SU-DHL-6 (cell line): ENCODE results near the gene ERAL1.

ENCODE experiments used
- H2AFZ ChIP-seq: fragments of 200-600 bp; sonication (generic); 2 replicates; pipeline ENCODE4 v1.6.1; 2014; ENCODE audit warnings: low read depth, mild to moderate bottlenecking, moderate library complexity, mixed read lengths, antibody characterized with exemption, low read length; ENCODE audit not compliant: severe bottlenecking
- H3F3A ChIP-seq: fragments of 200-600 bp; shearing (Covaris generic); 2 replicates; pipeline ENCODE4 v1.6.0; 2016; ENCODE audit warnings: antibody characterized with exemption, mild to moderate bottlenecking; ENCODE audit not compliant: insufficient read depth
- H3K27ac ChIP-seq: fragments of 200-600 bp; sonication (generic); 2 replicates; pipeline ENCODE4 v1.5.1; 2016; ENCODE audit warnings: low read depth, mild to moderate bottlenecking, low read length, moderate library complexity, mixed read lengths
- H3K27me3 ChIP-seq: fragments of 200-600 bp; sonication (generic), shearing (Covaris generic); 2 replicates; pipeline ENCODE4 v1.6.0; 2014; ENCODE audit warnings: mild to moderate bottlenecking, low read length
- H3K36me3 ChIP-seq: fragments of 200-600 bp; sonication (generic); 2 replicates; pipeline ENCODE4 v1.6.1; 2014; ENCODE audit warnings: mild to moderate bottlenecking, low read length, mixed read lengths
- H3K4me2 ChIP-seq: fragments of 300-600, 200-600 bp; shearing (Covaris generic), sonication (generic); 2 replicates; pipeline ENCODE4 v1.6.0; 2014; ENCODE audit warnings: low read length, low read depth, mild to moderate bottlenecking; ENCODE audit not compliant: poor library complexity, severe bottlenecking
- H3K4me3 ChIP-seq: fragments of 200-600 bp; sonication (generic); 2 replicates; pipeline ENCODE4 v1.5.1; 2014; ENCODE audit warnings: antibody characterized with exemption, low read length, mild to moderate bottlenecking, mixed read lengths; ENCODE audit not compliant: insufficient read depth, poor library complexity, severe bottlenecking
- H3K79me2 ChIP-seq: fragments of 200-600 bp; sonication (generic); 2 replicates; pipeline ENCODE4 v1.6.1; 2014; ENCODE audit warnings: mild to moderate bottlenecking, low read length, moderate library complexity; ENCODE audit not compliant: insufficient read depth
- H3K9ac ChIP-seq: fragments of 200-600 bp; sonication (generic); 2 replicates; pipeline ENCODE4 v1.7.0; 2014; ENCODE audit warnings: mild to moderate bottlenecking, low read length
- H3K9me2 ChIP-seq: fragments of 200-600 bp; sonication (generic); replicated peaks from 2 replicates; pipeline ENCODE4 v1.6.1; 2014; ENCODE audit warnings: low read length; ENCODE audit not compliant: insufficient read depth
- H3K9me3 ChIP-seq: fragments of 200-600 bp; sonication (generic); 2 replicates; pipeline ENCODE4 v1.6.1; 2014; ENCODE audit warnings: low read length, mixed read lengths; ENCODE audit not compliant: insufficient read depth
- H4K20me1 ChIP-seq: fragments of 200-600 bp; sonication (generic); 2 replicates; pipeline ENCODE4 v1.6.1; 2014; ENCODE audit warnings: low read depth, mild to moderate bottlenecking, antibody characterized with exemption, low read length, moderate library complexity, mixed read lengths
- CTCF ChIP-seq: fragments of 200-600 bp; sonication (generic); IDR thresholded peaks from one replicate; pipeline ENCODE4 v1.5.1; 2017; ENCODE audit warnings: antibody characterized with exemption, mild to moderate bottlenecking, low read length, moderate library complexity; ENCODE audit not compliant: insufficient read depth, poor library complexity, severe bottlenecking
- EZH2phosphoT487 ChIP-seq: fragments of 200-600 bp; sonication (generic), shearing (Covaris generic); conservative IDR thresholded peaks from 2 replicates; pipeline ENCODE4 v1.6.1; 2018; ENCODE audit warnings: mild to moderate bottlenecking, antibody characterized with exemption, low read length, moderate library complexity, mixed read lengths

The ERAL1 gene

GRCh38 chr17:28907709-28908475 lies 53.1 kb downstream of the ERAL1 start:
- no peak overlapping the region for H3K9ac ChIP-seq
- H3K27me3 ChIP-seq = no peaks in the 10 kb centered on the region
- no peaks in the 10 kb centered on the region for H3K9me3 ChIP-seq
- H3K4me2 ChIP-seq = no peak overlapping the region
- H3K27ac ChIP-seq = no peak overlapping the region
- peaks cover 21% of the 10 kb centered on the region; the same call in 1 of the 2 replicates for H3K36me3 ChIP-seq
- no peak overlapping the region for H3K4me3 ChIP-seq
- no peak overlapping the region for H2AFZ ChIP-seq
- H4K20me1 ChIP-seq = no peaks in the 10 kb centered on the region
- no peak for TF ChIP-seq CTCF
- no peak for TF ChIP-seq EZH2phosphoT487
- no peaks in the 10 kb centered on the region for H3K9me2 ChIP-seq
- H3K79me2 ChIP-seq = no peaks in the 10 kb centered on the region
- H3F3A ChIP-seq = peaks cover 20% of the 10 kb centered on the region

- Histone ChIP-seq H4K20me1 (no peaks in the 10 kb centered on the region), H3K36me3 (peaks cover 21% of the 10 kb centered on the region; the same call in 1 of the 2 replicates), H3F3A (peaks cover 20% of the 10 kb centered on the region), H3K27me3 (no peaks in the 10 kb centered on the region), H3K79me2 (no peaks in the 10 kb centered on the region), H3K4me3 (no peak overlapping the region), H3K27ac (no peak overlapping the region), H3K9me2 (no peaks in the 10 kb centered on the region), H3K9ac (no peak overlapping the region), H2AFZ (no peak overlapping the region), H3K4me2 (no peak overlapping the region), H3K9me3 (no peaks in the 10 kb centered on the region)
- no peak for TF ChIP-seq CTCF
- no peak for TF ChIP-seq EZH2phosphoT487
These were observed 53.9 kb downstream of the ERAL1 start for GRCh38 chr17:28908640-28909167.

GRCh38 chr17:28910534-28910933 lies 55.7 kb downstream of the ERAL1 start:
- TF ChIP-seq EZH2phosphoT487 = no peak
- TF ChIP-seq CTCF = no peak
- Histone ChIP-seq H3K27me3 (no peaks in the 10 kb centered on the region), H3K4me2 (no peak overlapping the region), H3K9me2 (no peaks in the 10 kb centered on the region), H2AFZ (no peak overlapping the region), H3K27ac (no peak overlapping the region), H3K9ac (no peak overlapping the region), H3K36me3 (peaks cover 31% of the 10 kb centered on the region), H3K9me3 (no peaks in the 10 kb centered on the region), H3K79me2 (0 out of 2 replicates have a peak, but pooled peaks cover 3% of the 10 kb centered on the region), H3F3A (peaks cover 4% of the 10 kb centered on the region; the same call in 1 of the 2 replicates), H4K20me1 (no peaks in the 10 kb centered on the region), H3K4me3 (no peak overlapping the region)
